Glutamatergic neuron (in vitro differentiated cells): ENCODE measurements around the gene SNX5. TPM values are rescaled to one million over a fixed set of nuclear protein-coding genes. Genes with fewer than 3 reads are reported as not detected.

Experiments
- DNase-seq: peaks from one replicate; pipeline ENCODE4 v3.0.0; 2022
- H3K27ac Mint-ChIP-seq: one replicate; pipeline ENCODE4 v1.8.0; 2020; ENCODE audit warnings: mild to moderate bottlenecking, mixed read lengths, inconsistent platforms; ENCODE audit not compliant: unreplicated experiment
- H3K27me3 Mint-ChIP-seq: one replicate; pipeline ENCODE4 v1.8.0; 2020; ENCODE audit warnings: mild to moderate bottlenecking, moderate library complexity, mixed read lengths, inconsistent platforms; ENCODE audit not compliant: unreplicated experiment
- H3K36me3 Mint-ChIP-seq: one replicate; pipeline ENCODE4 v1.8.0; 2020; ENCODE audit warnings: mild to moderate bottlenecking, mixed read lengths, inconsistent platforms; ENCODE audit not compliant: unreplicated experiment
- H3K4me1 Mint-ChIP-seq: one replicate; pipeline ENCODE4 v1.8.0; 2020; ENCODE audit warnings: mild to moderate bottlenecking, low read depth, mixed read lengths, inconsistent platforms; ENCODE audit not compliant: unreplicated experiment
- H3K4me3 Mint-ChIP-seq: one replicate; pipeline ENCODE4 v1.8.0; 2020; ENCODE audit warnings: mild to moderate bottlenecking, mixed read lengths, inconsistent platforms; ENCODE audit not compliant: unreplicated experiment
- H3K9me3 Mint-ChIP-seq: one replicate; pipeline ENCODE4 v1.8.0; 2020; ENCODE audit warnings: mild to moderate bottlenecking, moderate library complexity, mixed read lengths, inconsistent platforms; ENCODE audit not compliant: unreplicated experiment
- CTCF ChIP-seq: fragments of 200-600 bp; sonication (generic); IDR thresholded peaks from one replicate; pipeline ENCODE4 v1.5.0; 2021; ENCODE audit not compliant: partially characterized antibody, unreplicated experiment
- total RNA-seq: library from RNA; stranded (reverse); fragmentation: NEBNext Ultra II Directional; extraction: Animal tissue kit (Norgen Biotek cat#: 25700); gene quantifications from one replicate; pipeline ENCODE4 v1.2.1, GENCODE V29; 2021; ENCODE audit not compliant: unreplicated experiment

SNX5 gene
- total RNA-seq, 1 donor from 2014 or later = 43.2 TPM

GRCh38 chr20:17950670-17951069 is 17.9 kb downstream of the SNX5 start:
- Mint-ChIP-seq H3K27ac (no peak overlapping the region), H3K4me3 (no peak overlapping the region)

GRCh38 chr20:17949899-17950298 is 18.7 kb downstream of the SNX5 start:
- Mint-ChIP-seq H3K9me3 (peaks cover under 1% of the 10 kb centered on the region), H3K27me3 (no peaks in the 10 kb centered on the region), H3K27ac (no peak overlapping the region), H3K36me3 (no peaks in the 10 kb centered on the region), H3K4me3 (no peak overlapping the region), H3K4me1 (no peaks in the 10 kb centered on the region)
- no peak for DNase-seq
- no peak for TF ChIP-seq CTCF

More at GRCh38 chr20:17950670-17951069, 17.9 kb downstream of the SNX5 start:
- Mint-ChIP-seq H3K27me3 (no peaks in the 10 kb centered on the region), H3K9me3 (no peaks in the 10 kb centered on the region), H3K4me1 (no peaks in the 10 kb centered on the region), H3K36me3 (no peaks in the 10 kb centered on the region)
- no peak for TF ChIP-seq CTCF
- DNase-seq = no peak

GRCh38 chr20:17948442-17948841 is 20.2 kb downstream of the SNX5 start:
- no peaks in the 10 kb centered on the region for H3K4me1 Mint-ChIP-seq
- no peak overlapping the region for H3K27ac Mint-ChIP-seq
- H3K9me3 Mint-ChIP-seq = peaks cover 2% of the 10 kb centered on the region
- H3K27me3 Mint-ChIP-seq = no peaks in the 10 kb centered on the region
- H3K36me3 Mint-ChIP-seq = no peaks in the 10 kb centered on the region
- H3K4me3 Mint-ChIP-seq = no peak overlapping the region
- no peak for TF ChIP-seq CTCF
- DNase-seq = no peak

- H3K9me3 Mint-ChIP-seq = peaks cover 2% of the 10 kb centered on the region
- no peak overlapping the region for H3K4me3 Mint-ChIP-seq
- no peaks in the 10 kb centered on the region for H3K4me1 Mint-ChIP-seq
- no peak overlapping the region for H3K27ac Mint-ChIP-seq
- no peak for TF ChIP-seq CTCF
- no peak for DNase-seq
- H3K27me3 Mint-ChIP-seq = no peaks in the 10 kb centered on the region
- no peaks in the 10 kb centered on the region for H3K36me3 Mint-ChIP-seq
Observed at GRCh38 chr20:17947474-17947815, 21.1 kb downstream of the SNX5 start.

- Mint-ChIP-seq H3K27me3 (no peaks in the 10 kb centered on the region), H3K9me3 (peaks cover 2% of the 10 kb centered on the region), H3K4me3 (no peak overlapping the region), H3K36me3 (no peaks in the 10 kb centered on the region), H3K4me1 (no peaks in the 10 kb centered on the region), H3K27ac (no peak overlapping the region)
- TF ChIP-seq CTCF = no peak
- DNase-seq = no peak
Observed at GRCh38 chr20:17946572-17947473, 21.8 kb downstream of the SNX5 start.
